Endothelial cell of umbilical vein (primary cell): ENCODE results near the gene UST.

Experiments used
- CTCF ChIP-seq, 2 donors: IDR thresholded peaks; 1 replicate in 1 of 2; 2 replicates in 1 of 2; pipeline ENCODE4 v1.5.1; 2011; ENCODE audit warnings: low read length in 2 of 2, mild to moderate bottlenecking in 2 of 2, moderate library complexity in 2 of 2, control low read depth in 1 of 2, inconsistent platforms in 1 of 2, low read depth in 1 of 2; ENCODE audit not compliant: insufficient read depth in 1 of 2; ENCODE audit errors: extremely low read depth in 1 of 2
- EZH2 ChIP-seq: IDR thresholded peaks from 2 replicates; pipeline ENCODE4 v1.6.1; 2012; ENCODE audit warnings: borderline replicate concordance, low read depth, mild to moderate bottlenecking, moderate library complexity, low read length, inconsistent platforms; ENCODE audit not compliant: severe bottlenecking
- JUN ChIP-seq: IDR thresholded peaks from 2 replicates; pipeline ENCODE4 v1.6.1; 2011; ENCODE audit warnings: borderline replicate concordance, low read depth; ENCODE audit not compliant: insufficient read length, insufficient read depth
- MAX ChIP-seq: IDR thresholded peaks from 2 replicates; pipeline ENCODE4 v1.6.1; 2011; ENCODE audit not compliant: insufficient read depth, insufficient read length
- MYC ChIP-seq: IDR thresholded peaks from one replicate; pipeline ENCODE4 v1.6.1; 2011; ENCODE audit warnings: mild to moderate bottlenecking, low read depth, low read length
- POLR2A ChIP-seq: IDR thresholded peaks from 2 replicates; pipeline ENCODE4 v1.6.1; 2012; ENCODE audit warnings: low read depth, mild to moderate bottlenecking, control low read depth, low read length
- POLR2AphosphoS5 ChIP-seq: IDR thresholded peaks from 2 replicates; pipeline ENCODE4 v1.6.1; 2012; ENCODE audit warnings: low read depth, mild to moderate bottlenecking, control low read depth, low read length, moderate library complexity; ENCODE audit not compliant: insufficient read depth

- no peak for TF ChIP-seq CTCF (IDR thresholded peaks at IDR 0.05; ENCODE audit: extremely low read depth in 1 of 2, insufficient read depth in 1 of 2, low read depth in 1 of 2, low read length in 2 of 2)
- no peak for TF ChIP-seq EZH2
- TF ChIP-seq POLR2A = no peak
- no peak for TF ChIP-seq POLR2AphosphoS5
- TF ChIP-seq JUN = no peak
- TF ChIP-seq MYC = no peak
- no peak for TF ChIP-seq MAX
These were observed 187.7 kb downstream of the UST start for GRCh38 chr6:148934539-148934938.
